ENCODE results near the gene MELTF.

DNA sequence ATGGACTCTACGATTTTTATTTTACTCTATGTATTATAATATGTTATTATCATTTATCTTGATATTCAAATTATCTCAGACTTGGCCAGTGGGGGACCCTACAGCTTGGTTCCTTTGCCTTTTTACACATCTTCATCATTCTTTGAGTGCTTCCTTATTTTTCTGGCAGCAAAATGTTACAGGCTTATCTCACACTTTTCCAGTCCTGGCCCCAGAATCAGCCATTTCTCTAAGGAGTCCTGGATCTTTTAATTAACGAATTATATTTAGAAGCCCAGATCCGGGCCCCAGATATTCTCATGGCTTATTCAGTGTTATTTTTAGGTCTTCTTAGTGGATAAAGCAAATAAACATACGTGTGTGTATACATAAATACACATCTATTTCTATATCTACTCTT is 32.8 kb upstream of the MELTF start:
- TF ChIP-seq, protein P1, sequence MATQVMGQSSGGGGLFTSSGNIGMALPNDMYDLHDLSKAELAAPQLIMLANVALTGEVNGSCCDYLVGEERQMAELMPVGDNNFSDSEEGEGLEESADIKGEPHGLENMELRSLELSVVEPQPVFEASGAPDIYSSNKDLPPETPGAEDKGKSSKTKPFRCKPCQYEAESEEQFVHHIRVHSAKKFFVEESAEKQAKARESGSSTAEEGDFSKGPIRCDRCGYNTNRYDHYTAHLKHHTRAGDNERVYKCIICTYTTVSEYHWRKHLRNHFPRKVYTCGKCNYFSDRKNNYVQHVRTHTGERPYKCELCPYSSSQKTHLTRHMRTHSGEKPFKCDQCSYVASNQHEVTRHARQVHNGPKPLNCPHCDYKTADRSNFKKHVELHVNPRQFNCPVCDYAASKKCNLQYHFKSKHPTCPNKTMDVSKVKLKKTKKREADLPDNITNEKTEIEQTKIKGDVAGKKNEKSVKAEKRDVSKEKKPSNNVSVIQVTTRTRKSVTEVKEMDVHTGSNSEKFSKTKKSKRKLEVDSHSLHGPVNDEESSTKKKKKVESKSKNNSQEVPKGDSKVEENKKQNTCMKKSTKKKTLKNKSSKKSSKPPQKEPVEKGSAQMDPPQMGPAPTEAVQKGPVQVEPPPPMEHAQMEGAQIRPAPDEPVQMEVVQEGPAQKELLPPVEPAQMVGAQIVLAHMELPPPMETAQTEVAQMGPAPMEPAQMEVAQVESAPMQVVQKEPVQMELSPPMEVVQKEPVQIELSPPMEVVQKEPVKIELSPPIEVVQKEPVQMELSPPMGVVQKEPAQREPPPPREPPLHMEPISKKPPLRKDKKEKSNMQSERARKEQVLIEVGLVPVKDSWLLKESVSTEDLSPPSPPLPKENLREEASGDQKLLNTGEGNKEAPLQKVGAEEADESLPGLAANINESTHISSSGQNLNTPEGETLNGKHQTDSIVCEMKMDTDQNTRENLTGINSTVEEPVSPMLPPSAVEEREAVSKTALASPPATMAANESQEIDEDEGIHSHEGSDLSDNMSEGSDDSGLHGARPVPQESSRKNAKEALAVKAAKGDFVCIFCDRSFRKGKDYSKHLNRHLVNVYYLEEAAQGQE (IDR thresholded peaks at IDR 0.05; ENCODE audit: insufficient read depth in 1 of 2, low read depth in 2 of 2, low read length in 2 of 2) = no peak
- TF ChIP-seq TAF1 (IDR thresholded peaks at IDR 0.05; ENCODE audit: borderline replicate concordance, insufficient read depth, low read length) (no peak), POLR2AphosphoS5 (IDR thresholded peaks at IDR 0.05; ENCODE audit: low read depth, low read length) (no peak)
